Osteocyte (in vitro differentiated cells): ENCODE data around the gene SPHKAP. TPM values are rescaled to one million over a fixed set of nuclear protein-coding genes. Genes with fewer than 3 reads are reported as not detected.
"Not testable (repeated sequence)": the region's sequence is repeated elsewhere in the genome, so short reads cannot be mapped to it uniquely, and the experiment has no call there.

Source experiments
- DNase-seq: peaks from one replicate; pipeline ENCODE4 v3.0.0; 2021; ENCODE audit warnings: mixed read lengths; ENCODE audit not compliant: unreplicated experiment; ENCODE audit errors: extremely low spot score
- H3K27ac Mint-ChIP-seq: one replicate; pipeline ENCODE4 v1.8.0; 2021; ENCODE audit warnings: mild to moderate bottlenecking, mixed read lengths; ENCODE audit not compliant: unreplicated experiment
- H3K27me3 Mint-ChIP-seq: one replicate; pipeline ENCODE4 v1.8.0; 2021; ENCODE audit warnings: mixed read lengths; ENCODE audit not compliant: unreplicated experiment
- H3K36me3 Mint-ChIP-seq: one replicate; pipeline ENCODE4 v1.8.0; 2021; ENCODE audit warnings: mixed read lengths; ENCODE audit not compliant: unreplicated experiment
- H3K4me1 Mint-ChIP-seq: one replicate; pipeline ENCODE4 v1.8.0; 2021; ENCODE audit warnings: mixed read lengths; ENCODE audit not compliant: unreplicated experiment
- H3K4me3 Mint-ChIP-seq: one replicate; pipeline ENCODE4 v1.8.0; 2021; ENCODE audit warnings: mild to moderate bottlenecking, moderate library complexity, mixed read lengths; ENCODE audit not compliant: unreplicated experiment
- H3K9me3 Mint-ChIP-seq: one replicate; pipeline ENCODE4 v1.8.0; 2021; ENCODE audit warnings: mixed read lengths; ENCODE audit not compliant: unreplicated experiment
- total RNA-seq: library from RNA; stranded (reverse); gene quantifications from 2 replicates; pipeline ENCODE4 v1.2.1, GENCODE V29; 2021
- TF ChIP-seq, protein P1 (sequence below): fragments of 200-600 bp; sonication (generic); IDR thresholded peaks from 2 replicates; pipeline ENCODE4 v1.5.0; 2021; ENCODE audit warnings: antibody characterized with exemption, mild to moderate bottlenecking, moderate library complexity

Gene SPHKAP
- total RNA-seq, 1 donor from 2014 or later, result not detected

GRCh38 chr2:227939271-227940027 is 242.0 kb downstream of the SPHKAP start:
- H3K27ac Mint-ChIP-seq, result no peak overlapping the region
- no peak overlapping the region for H3K4me3 Mint-ChIP-seq
- no peaks in the 10 kb centered on the region for H3K4me1 Mint-ChIP-seq
- H3K36me3 Mint-ChIP-seq, result no peaks in the 10 kb centered on the region
- no peaks in the 10 kb centered on the region for H3K9me3 Mint-ChIP-seq
- no peak for DNase-seq
- TF ChIP-seq, protein P1, sequence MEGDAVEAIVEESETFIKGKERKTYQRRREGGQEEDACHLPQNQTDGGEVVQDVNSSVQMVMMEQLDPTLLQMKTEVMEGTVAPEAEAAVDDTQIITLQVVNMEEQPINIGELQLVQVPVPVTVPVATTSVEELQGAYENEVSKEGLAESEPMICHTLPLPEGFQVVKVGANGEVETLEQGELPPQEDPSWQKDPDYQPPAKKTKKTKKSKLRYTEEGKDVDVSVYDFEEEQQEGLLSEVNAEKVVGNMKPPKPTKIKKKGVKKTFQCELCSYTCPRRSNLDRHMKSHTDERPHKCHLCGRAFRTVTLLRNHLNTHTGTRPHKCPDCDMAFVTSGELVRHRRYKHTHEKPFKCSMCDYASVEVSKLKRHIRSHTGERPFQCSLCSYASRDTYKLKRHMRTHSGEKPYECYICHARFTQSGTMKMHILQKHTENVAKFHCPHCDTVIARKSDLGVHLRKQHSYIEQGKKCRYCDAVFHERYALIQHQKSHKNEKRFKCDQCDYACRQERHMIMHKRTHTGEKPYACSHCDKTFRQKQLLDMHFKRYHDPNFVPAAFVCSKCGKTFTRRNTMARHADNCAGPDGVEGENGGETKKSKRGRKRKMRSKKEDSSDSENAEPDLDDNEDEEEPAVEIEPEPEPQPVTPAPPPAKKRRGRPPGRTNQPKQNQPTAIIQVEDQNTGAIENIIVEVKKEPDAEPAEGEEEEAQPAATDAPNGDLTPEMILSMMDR, result peak; percentile 46
- no peaks in the 10 kb centered on the region for H3K27me3 Mint-ChIP-seq

DNA sequence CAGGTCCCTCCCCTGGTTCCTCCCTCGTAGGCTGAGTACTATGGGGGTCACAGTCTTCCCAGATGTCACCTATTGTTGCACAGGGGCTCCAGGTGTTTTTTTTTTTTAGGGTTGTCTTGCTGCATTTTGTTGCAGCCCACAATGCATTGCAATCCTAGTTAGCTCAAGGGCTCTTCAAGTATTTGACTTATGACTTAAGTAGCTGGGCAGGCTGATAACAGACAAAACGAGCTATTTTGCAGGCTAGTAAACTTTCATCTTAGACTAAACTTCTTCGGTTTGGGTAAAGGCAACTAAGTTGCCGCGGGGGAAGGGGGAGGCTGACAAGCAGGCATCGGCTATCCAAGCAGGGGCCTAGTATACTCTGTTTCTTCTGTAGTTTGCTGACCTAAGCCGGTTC is 245.2 kb downstream of the SPHKAP start:
- H3K4me1 Mint-ChIP-seq, H3K4me3 Mint-ChIP-seq, DNase-seq, H3K36me3 Mint-ChIP-seq, H3K9me3 Mint-ChIP-seq, H3K27ac Mint-ChIP-seq: not testable (repeated sequence)
- H3K27me3 Mint-ChIP-seq, result peaks cover 10% of the 10 kb centered on the region

DNA sequence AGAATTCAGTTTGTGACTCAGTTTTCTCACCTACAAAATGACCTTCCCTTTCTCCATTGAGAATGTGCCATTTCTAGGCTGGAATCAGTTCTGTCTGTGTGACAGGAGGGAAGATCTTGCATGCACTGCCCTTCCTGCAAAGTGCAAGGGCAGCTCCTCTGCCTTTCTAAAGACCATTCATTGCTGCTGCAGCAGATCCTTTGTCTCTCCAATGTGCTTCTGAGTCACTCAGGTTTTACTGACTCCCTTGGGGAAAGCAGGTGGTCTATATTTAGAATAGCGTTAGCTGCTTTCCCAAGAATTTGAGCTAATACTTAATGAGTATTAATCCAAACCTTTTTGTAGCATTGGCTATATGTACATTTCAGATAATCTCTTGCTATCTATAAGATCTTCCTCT is 247.6 kb downstream of the SPHKAP start:
- H3K36me3 Mint-ChIP-seq, result no peaks in the 10 kb centered on the region
- no peak overlapping the region for H3K4me3 Mint-ChIP-seq
- no peaks in the 10 kb centered on the region for H3K4me1 Mint-ChIP-seq
- H3K27me3 Mint-ChIP-seq, result peaks cover 10% of the 10 kb centered on the region
- H3K9me3 Mint-ChIP-seq, result peaks cover 4% of the 10 kb centered on the region
- TF ChIP-seq, protein P1, result no peak
- no peak for DNase-seq
- no peak overlapping the region for H3K27ac Mint-ChIP-seq

DNA sequence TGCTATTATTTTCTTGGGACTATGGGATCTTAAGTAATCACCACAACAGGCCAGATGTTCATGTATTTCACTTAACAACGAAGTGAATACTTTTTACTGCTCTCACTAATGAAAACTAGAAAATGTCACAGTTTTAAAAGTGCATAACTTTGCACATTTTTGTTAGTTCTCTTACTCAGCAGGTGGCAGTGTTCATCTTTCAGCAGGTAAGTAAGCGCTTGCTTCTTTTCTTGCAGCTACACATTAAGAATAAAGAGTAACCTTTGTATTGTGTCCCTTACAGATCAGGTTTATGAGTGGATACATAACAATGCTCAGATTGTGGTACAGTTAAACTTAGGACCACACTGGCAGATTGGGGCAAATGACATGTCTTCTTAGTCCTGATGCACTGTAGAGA is 249.1 kb downstream of the SPHKAP start:
- no peaks in the 10 kb centered on the region for H3K4me1 Mint-ChIP-seq
- no peaks in the 10 kb centered on the region for H3K36me3 Mint-ChIP-seq
- TF ChIP-seq, protein P1, result no peak
- DNase-seq, result no peak
- H3K9me3 Mint-ChIP-seq, result peaks cover 10% of the 10 kb centered on the region
- H3K4me3 Mint-ChIP-seq, result no peak overlapping the region
- peaks cover 10% of the 10 kb centered on the region for H3K27me3 Mint-ChIP-seq
- no peak overlapping the region for H3K27ac Mint-ChIP-seq

GRCh38 chr2:227932001-227932400 is 249.5 kb downstream of the SPHKAP start:
- DNase-seq, result no peak
- TF ChIP-seq, protein P1, result no peak
- Mint-ChIP-seq H3K27me3 (peaks cover 10% of the 10 kb centered on the region), H3K27ac (no peak overlapping the region), H3K9me3 (peaks cover 14% of the 10 kb centered on the region), H3K36me3 (no peaks in the 10 kb centered on the region), H3K4me3 (no peak overlapping the region), H3K4me1 (no peaks in the 10 kb centered on the region)
